Liver (tissue), 9 donors: ENCODE data around the gene TPPP3. TPM values are rescaled to one million over a fixed set of nuclear protein-coding genes. Genes with fewer than 3 reads are reported as not detected.

ENCODE experiments used
- DNase-seq: peaks from one replicate; pipeline ENCODE4 v3.0.0-alpha.2; 2017; ENCODE audit warnings: low spot score
- H3K27ac ChIP-seq, 2 donors: one replicate each; pipeline ENCODE4 v1.7.0; 2013; ENCODE audit warnings: inconsistent platforms in 2 of 2, low read length in 2 of 2, control low read depth in 1 of 2, low read depth in 1 of 2, mild to moderate bottlenecking in 1 of 2
- H3K27me3 ChIP-seq, 4 donors: one replicate each; pipeline versions ENCODE4 v1.6.1 to v1.7.0; 2013; ENCODE audit warnings: low read length in 3 of 4, inconsistent platforms in 1 of 4, mild to moderate bottlenecking in 1 of 4, moderate library complexity in 1 of 4; ENCODE audit not compliant: control insufficient read depth in 4 of 4, insufficient read depth in 4 of 4
- H3K36me3 ChIP-seq, 4 donors: one replicate each; pipeline versions ENCODE4 v1.6.1 to v1.7.0; 2013; ENCODE audit warnings: low read length in 3 of 4, mild to moderate bottlenecking in 3 of 4, low read depth in 1 of 4, moderate library complexity in 1 of 4; ENCODE audit not compliant: control insufficient read depth in 4 of 4, insufficient read depth in 3 of 4
- H3K4me1 ChIP-seq, 4 donors: one replicate each; pipeline versions ENCODE4 v1.6.1 to v1.7.0; 2013; ENCODE audit warnings: low read length in 3 of 4, mild to moderate bottlenecking in 3 of 4, moderate library complexity in 1 of 4; ENCODE audit not compliant: control insufficient read depth in 4 of 4, insufficient read depth in 4 of 4
- H3K4me3 ChIP-seq, 3 donors: one replicate each; pipeline versions ENCODE4 v1.6.1 to v1.7.0; 2013; ENCODE audit warnings: low read length in 3 of 3, control low read depth in 1 of 3, low read depth in 1 of 3, mild to moderate bottlenecking in 1 of 3
- H3K9ac ChIP-seq, 2 donors: one replicate each; pipeline ENCODE4 v1.7.0; 2013; ENCODE audit warnings: low read length in 2 of 2, mild to moderate bottlenecking in 2 of 2, moderate library complexity in 2 of 2, control low read depth in 1 of 2, low read depth in 1 of 2
- H3K9me3 ChIP-seq, 4 donors: one replicate each; pipeline versions ENCODE4 v1.6.1 to v1.7.0; 2013; ENCODE audit warnings: low read length in 3 of 4; ENCODE audit not compliant: control insufficient read depth in 4 of 4
- ATF3 ChIP-seq: IDR thresholded peaks from 2 replicates; pipeline ENCODE4 v1.6.1; 2016; ENCODE audit warnings: antibody characterized with exemption
- CTCF ChIP-seq: fragments of 150-350 bp; IDR thresholded peaks from 2 replicates; pipeline ENCODE4 v1.5.1; 2017; ENCODE audit warnings: improper control_type of control experiment, low read depth, low read length; ENCODE audit not compliant: missing input control
- EGR1 ChIP-seq, 2 donors: IDR thresholded peaks; 2 replicates each; pipeline ENCODE4 v1.6.1; 2016 to 2018; ENCODE audit warnings: antibody characterized with exemption in 2 of 2, low read depth in 2 of 2
- FOXA1 ChIP-seq: IDR thresholded peaks from 2 replicates; pipeline ENCODE4 v1.6.1; 2016; ENCODE audit warnings: antibody characterized with exemption
- FOXA2 ChIP-seq: IDR thresholded peaks from 2 replicates; pipeline ENCODE4 v1.6.1; 2016; ENCODE audit warnings: antibody characterized with exemption
- GABPA ChIP-seq, 2 donors: IDR thresholded peaks in 1 of 2; conservative IDR thresholded peaks in 1 of 2; 2 replicates each; pipeline ENCODE4 v1.6.1; 2016; ENCODE audit warnings: antibody characterized with exemption in 2 of 2, mild to moderate bottlenecking in 1 of 2, moderate library complexity in 1 of 2
- HNF4A ChIP-seq, 2 donors: conservative IDR thresholded peaks; 2 replicates each; pipeline ENCODE4 v1.6.1; 2016; ENCODE audit warnings: antibody characterized with exemption in 2 of 2, mild to moderate bottlenecking in 2 of 2
- HNF4G ChIP-seq: IDR thresholded peaks from 2 replicates; pipeline ENCODE4 v1.6.1; 2016; ENCODE audit warnings: antibody characterized with exemption
- JUND ChIP-seq, 2 donors: IDR thresholded peaks; 2 replicates each; pipeline ENCODE4 v1.6.1; 2016; ENCODE audit warnings: antibody characterized with exemption in 2 of 2
- MAX ChIP-seq: IDR thresholded peaks from 2 replicates; pipeline ENCODE4 v1.6.1; 2016; ENCODE audit warnings: antibody characterized with exemption
- NR2F2 ChIP-seq: IDR thresholded peaks from 2 replicates; pipeline ENCODE4 v1.6.1; 2016; ENCODE audit warnings: antibody characterized with exemption
- RAD21 ChIP-seq, 2 donors: IDR thresholded peaks; 2 replicates each; pipeline ENCODE4 v1.6.1; 2016; ENCODE audit warnings: antibody characterized with exemption in 2 of 2, mild to moderate bottlenecking in 2 of 2
- REST ChIP-seq: IDR thresholded peaks from 2 replicates; pipeline ENCODE4 v1.6.1; 2016; ENCODE audit warnings: antibody characterized with exemption, mild to moderate bottlenecking
- RXRA ChIP-seq, 2 donors: IDR thresholded peaks; 2 replicates each; pipeline ENCODE4 v1.6.1; 2017 to 2018; ENCODE audit warnings: antibody characterized with exemption in 2 of 2, mild to moderate bottlenecking in 1 of 2
- SP1 ChIP-seq: IDR thresholded peaks from 2 replicates; pipeline ENCODE4 v1.6.1; 2018; ENCODE audit warnings: antibody characterized with exemption, mild to moderate bottlenecking
- TAF1 ChIP-seq: conservative IDR thresholded peaks from 2 replicates; pipeline ENCODE4 v1.6.1; 2016; ENCODE audit warnings: antibody characterized with exemption, mild to moderate bottlenecking
- ZBTB33 ChIP-seq: IDR thresholded peaks from 2 replicates; pipeline ENCODE4 v1.6.1; 2016; ENCODE audit warnings: antibody characterized with exemption
- WGBS: extraction: QIAGEN DNeasy Blood & Tissue Kit; methylation state at CpG from one replicate; pipeline ENCODE4 v1.1.7; 2013; 5-methylcytosine and 5-hydroxymethylcytosine counted together
- polyA plus RNA-seq, 2 donors: library from polyadenylated mRNA; stranded (reverse) in 1 of 2; unstranded in 1 of 2; fragments of 200-250 nt in 1 of 2; fragments of >200 nt in 1 of 2; fragmentation: Nextera tagmentation in 1 of 2; extraction: Ambion mirVana in 1 of 2; gene quantifications; one replicate each; pipeline versions ENCODE4 v1.2.1 to v1.2.3, GENCODE V29; 2013 to 2015
- total RNA-seq, 2 donors: library from RNA; depleted of rRNA; stranded (reverse); fragments of >200 nt; gene quantifications; one replicate each; pipeline ENCODE4 v1.2.3, GENCODE V29; 2014
- donor health status: healthy.
- donor health status: healthy.
- donor health status: healthy.
- donor health status: healthy.
- donor health status: healthy.

Gene TPPP3
- total and polyA plus RNA-seq, 4 donors: 0.28 to 0.84 (median 0.55) TPM

GRCh38 chr16:67407788-67408452 lies 14.6 kb upstream of the TPPP3 start:
- TF ChIP-seq ATF3: no peak
- no peak for TF ChIP-seq FOXA2
- no peak for TF ChIP-seq REST
- TF ChIP-seq TAF1: no peak
- no peak for TF ChIP-seq EGR1 (IDR thresholded peaks at IDR 0.05; ENCODE audit: low read depth in 2 of 2)
- no peak for TF ChIP-seq JUND (IDR thresholded peaks at IDR 0.05)
- TF ChIP-seq SP1: no peak

GRCh38 chr16:67407176-67407787 lies 14.0 kb upstream of the TPPP3 start:
- Histone ChIP-seq H3K4me3 (no peak overlapping the region), H3K27me3 (no peaks in the 10 kb centered on the region), H3K9me3 (no peaks in the 10 kb centered on the region), H3K36me3 (no peaks in the 10 kb centered on the region), H3K9ac (no peak overlapping the region), H3K4me1 (no peaks in the 10 kb centered on the region), H3K27ac (no peak overlapping the region)
- no peak for DNase-seq
- TF ChIP-seq ATF3 (no peak), HNF4G (no peak), FOXA2 (no peak), FOXA1 (no peak), JUND (IDR thresholded peaks at IDR 0.05) (no peak), HNF4A (conservative IDR thresholded peaks at IDR 0.05) (no peak), RAD21 (IDR thresholded peaks at IDR 0.05) (no peak), CTCF (no peak), NR2F2 (no peak), REST (no peak), TAF1 (no peak), MAX (no peak), GABPA (IDR thresholded peaks at IDR 0.05 in 1 of 2, conservative IDR thresholded peaks at IDR 0.05 in 1 of 2) (no peak), EGR1 (IDR thresholded peaks at IDR 0.05; ENCODE audit: low read depth in 2 of 2) (no peak), RXRA (IDR thresholded peaks at IDR 0.05) (no peak), SP1 (no peak), ZBTB33 (no peak)
- WGBS: 92% methylated on average over 7 of the region's 7 CpGs

More at GRCh38 chr16:67407788-67408452, 14.6 kb upstream of the TPPP3 start:
- H3K9ac ChIP-seq: no peak overlapping the region
- DNase-seq: no peak
- no peak overlapping the region for H3K27ac ChIP-seq
- no peak overlapping the region for H3K4me3 ChIP-seq
- no peaks in the 10 kb centered on the region for H3K4me1 ChIP-seq
- no peaks in the 10 kb centered on the region for H3K36me3 ChIP-seq
- no peaks in the 10 kb centered on the region for H3K9me3 ChIP-seq
- H3K27me3 ChIP-seq: no peaks in the 10 kb centered on the region
- WGBS: 83% methylated on average over 6 of the region's 6 CpGs
